HG03139 (cell line): ENCODE results near the gene PELI2.

Source experiments
- ATAC-seq: cut with Tn5 transposase; IDR thresholded peaks from one replicate; pipeline ENCODE4 v1.9.1; 2021; ENCODE audit not compliant: unreplicated experiment

PELI2 gene

GRCh38 chr14:56119201-56119981, 1.2 kb downstream of the PELI2 start:
- no peak for ATAC-seq

GRCh38 chr14:56120091-56120691, 2.0 kb downstream of the PELI2 start:
- no peak for ATAC-seq

DNA sequence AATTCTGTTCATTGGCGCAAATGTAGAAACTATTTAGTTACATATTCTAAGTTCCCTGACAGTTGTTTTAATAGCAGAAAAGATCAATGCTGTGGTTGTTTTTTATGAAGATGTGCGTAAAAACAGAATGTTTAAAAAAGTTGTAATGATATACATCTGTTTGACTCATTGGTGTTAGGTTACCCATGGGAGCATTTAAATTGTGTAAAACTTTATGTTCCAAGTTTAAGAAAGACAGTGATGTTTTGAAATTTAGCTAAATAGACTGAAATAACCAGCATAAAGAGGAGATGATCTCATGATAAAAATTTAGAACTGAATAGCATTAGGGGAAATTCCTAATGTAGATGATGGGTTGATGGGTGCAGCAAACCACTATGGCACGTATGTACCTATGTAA, 3.6 kb downstream of the PELI2 start:
- ATAC-seq = no peak

GRCh38 chr14:56122301-56122700, 4.1 kb downstream of the PELI2 start:
- ATAC-seq = no peak

DNA sequence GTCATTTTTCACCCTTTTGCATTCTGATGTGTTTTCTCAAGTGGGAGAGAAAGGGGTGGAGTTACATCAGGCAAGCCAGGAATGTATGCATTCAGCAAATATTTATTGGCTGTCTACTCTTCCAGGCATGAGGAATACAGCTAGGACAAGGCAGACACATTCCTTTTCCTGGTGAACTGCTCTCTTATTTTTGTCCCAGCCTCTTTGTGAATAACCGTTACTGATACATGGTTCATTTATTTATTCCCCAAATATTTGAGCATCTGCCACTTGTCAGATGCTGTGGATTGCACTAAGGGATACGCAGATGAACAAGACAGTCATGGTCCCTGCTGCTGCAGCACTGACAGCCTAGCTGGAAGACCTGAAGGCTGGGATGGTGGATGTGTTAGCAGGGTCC, 6.1 kb downstream of the PELI2 start:
- no peak for ATAC-seq

GRCh38 chr14:56125772-56126636, 7.8 kb downstream of the PELI2 start:
- ATAC-seq = no peak

DNA sequence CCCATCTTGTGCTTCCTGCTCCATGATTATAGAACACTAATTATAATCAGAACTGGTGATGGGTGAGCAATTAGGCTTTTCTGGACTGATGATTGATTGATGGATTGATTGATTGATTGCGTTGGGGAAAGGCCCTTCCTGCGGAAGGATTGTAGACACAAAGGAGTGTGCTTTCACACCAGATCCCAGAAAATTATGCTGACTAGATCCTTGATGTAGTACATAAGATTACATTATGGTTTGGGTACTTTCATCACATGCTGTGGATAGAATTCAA, 8.4 kb downstream of the PELI2 start:
- no peak for ATAC-seq

GRCh38 chr14:56127156-56127555, 8.9 kb downstream of the PELI2 start:
- no peak for ATAC-seq

GRCh38 chr14:56129092-56129491, 10.9 kb downstream of the PELI2 start:
- no peak for ATAC-seq

DNA sequence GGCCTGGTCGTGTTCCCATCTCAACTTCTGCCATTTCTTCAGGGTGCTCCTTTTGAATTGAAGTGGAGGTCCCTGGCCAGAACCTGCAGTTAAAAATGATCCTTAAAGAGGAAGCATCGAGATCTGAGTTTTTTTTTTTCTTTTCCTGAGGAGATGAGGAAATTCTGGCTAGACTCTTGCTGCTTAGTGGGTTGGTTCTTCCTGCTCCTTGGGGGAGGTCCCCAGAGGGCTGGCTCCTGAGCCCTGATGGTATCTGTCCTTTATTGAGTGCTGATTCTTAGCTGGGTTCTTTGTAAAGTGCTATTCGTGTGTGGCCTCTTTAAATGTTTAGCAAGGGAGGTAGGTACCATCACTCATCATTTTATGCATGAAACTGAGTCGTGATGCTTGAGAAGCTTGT, 11.7 kb downstream of the PELI2 start:
- no peak for ATAC-seq

DNA sequence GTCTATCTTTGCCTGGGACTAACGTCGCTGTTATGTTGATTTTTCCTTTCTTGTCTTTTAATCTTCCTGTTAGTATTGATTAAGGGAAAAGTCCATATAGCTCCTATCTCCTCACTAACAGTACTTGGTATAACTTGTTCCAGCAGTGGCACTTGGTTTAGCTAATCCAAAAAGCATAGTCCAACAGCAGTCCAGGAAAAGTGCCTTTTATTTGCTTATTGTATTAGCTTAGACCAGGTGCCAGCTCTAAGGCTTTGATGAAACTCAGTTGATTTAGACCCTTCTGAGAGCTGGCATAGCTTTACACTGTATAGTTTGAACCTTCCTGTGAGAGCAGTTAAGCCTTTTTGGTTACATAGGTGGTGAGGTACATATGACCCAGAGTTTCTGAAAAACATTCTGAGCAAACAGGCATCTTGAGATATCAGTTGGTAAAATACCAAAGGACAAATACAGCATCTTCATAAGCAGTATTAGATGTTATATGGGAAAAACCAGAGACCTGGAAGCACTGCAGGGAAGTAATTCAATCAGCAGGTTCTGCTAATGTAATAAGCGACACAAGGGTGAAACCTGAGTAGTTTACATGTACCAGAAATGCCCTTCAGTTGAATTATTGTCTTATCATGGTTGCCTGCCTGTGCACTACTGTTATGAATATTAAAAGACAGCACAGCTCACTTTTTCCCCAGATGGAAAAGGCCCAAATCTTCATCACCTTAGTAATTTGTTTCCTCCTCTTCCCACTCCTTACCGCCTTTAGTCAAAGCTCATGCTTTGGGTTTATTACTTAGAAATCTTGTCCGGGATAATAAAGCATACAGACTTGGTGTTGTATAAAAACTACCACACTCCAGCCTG, 13.0 kb downstream of the PELI2 start:
- no peak for ATAC-seq

DNA sequence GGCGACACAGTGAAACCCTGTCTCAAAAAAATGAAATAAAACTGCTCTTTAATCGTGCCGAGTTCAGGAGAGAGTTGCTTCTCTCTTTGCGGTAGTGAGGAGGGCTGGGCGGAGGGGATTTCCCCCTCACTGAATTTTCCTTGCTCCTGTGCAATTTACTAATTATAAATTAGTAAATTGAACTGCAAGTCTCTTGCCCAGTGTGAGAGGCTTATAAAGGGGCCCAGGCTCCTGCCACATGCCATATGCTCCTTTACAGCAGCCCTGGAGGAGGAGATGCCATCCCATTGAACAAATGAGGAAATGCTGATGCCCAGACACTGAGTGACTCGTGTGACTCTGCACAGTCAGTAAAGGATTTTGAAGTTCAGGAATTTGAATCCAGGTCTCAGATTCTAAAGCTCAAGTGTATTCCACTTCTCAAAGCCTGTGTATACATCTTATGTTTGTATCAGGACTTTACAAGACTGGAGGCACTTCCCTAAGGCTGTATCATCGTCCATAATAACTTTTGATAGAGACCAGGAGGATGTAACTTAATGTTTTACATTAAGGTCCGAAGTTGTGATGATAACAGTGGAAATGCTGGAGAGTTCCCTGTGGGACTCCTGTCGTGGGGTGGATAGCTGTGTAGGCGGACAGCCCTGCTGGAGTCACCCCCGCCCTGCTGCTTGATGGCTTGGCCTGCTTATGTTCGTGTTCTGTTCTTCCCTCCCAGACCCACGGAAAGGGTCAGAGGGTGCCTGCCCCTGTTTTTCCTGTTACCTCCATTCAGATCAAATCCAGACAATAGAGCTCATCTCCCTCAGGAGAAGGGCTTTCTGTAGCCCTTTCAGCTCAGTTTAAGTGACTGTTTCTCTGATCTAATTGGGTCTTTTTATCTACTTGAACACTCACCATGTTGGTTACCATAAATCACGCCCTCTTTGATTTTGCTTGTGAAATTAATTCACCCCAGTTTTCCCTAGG, 13.9 kb downstream of the PELI2 start:
- ATAC-seq = no peak

- no peak for ATAC-seq
These were observed 15.3 kb downstream of the PELI2 start for GRCh38 chr14:56133547-56133946.

GRCh38 chr14:56135001-56135400, 16.8 kb downstream of the PELI2 start:
- ATAC-seq = no peak

GRCh38 chr14:56135668-56136067, 17.5 kb downstream of the PELI2 start:
- ATAC-seq = no peak

DNA sequence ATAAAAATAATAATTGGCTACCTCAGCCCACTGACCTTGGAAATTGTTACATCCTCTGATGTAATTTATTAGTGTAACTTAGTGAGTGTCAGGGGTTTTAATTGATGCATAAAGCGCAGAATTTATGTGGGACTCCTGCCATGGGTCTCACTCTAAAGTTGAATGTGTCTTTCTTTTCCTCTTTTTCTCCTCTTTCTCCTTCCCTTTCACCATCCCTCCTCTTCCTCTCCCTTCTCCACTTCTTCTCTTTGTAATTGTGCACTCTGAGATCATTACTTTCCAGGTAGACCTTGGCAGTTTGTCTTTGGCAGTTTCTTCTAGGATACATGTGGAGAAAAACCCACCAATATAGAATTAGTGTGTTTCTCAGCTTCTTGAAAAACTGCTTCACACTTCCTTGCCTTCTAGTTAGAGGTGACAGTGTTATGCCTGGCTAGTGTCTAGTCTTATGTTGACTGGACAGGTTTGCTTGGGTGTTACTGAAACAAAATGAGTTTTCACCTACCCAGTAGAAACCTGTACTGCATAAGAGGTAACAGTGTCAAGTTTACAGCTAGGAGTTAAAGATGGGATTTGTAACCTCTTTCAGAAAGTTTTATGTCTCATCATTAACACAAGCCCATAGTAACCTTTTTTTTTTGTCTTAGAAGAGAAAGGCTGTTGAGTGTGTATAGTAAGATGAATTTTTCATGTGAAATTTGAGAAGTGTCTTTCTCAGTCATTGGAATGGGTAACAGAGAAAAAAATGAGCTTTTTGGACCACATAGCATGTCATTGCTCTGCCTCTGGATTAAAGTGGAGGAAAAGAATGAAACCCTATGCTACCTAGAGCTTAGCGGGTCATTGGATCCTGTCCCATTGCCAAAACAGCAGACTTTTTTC, 18.6 kb downstream of the PELI2 start:
- ATAC-seq = no peak

DNA sequence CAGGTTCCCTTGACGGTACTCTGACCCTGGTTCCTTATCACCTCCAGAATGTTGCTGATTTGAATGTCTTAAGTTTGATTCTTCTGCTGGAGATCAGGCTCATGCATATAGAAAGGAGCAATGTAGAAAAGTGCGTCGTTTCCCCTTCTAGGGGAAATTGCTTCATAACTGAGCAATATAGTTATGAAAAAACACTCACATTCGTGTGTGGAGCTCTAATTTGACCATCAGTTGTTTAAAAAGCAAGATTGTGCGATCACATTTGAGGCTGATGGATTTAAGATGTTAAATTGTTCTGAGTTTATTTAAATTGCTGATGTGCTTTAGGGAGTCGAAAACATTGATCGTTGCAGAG, 19.2 kb downstream of the PELI2 start:
- ATAC-seq = no peak

GRCh38 chr14:56137849-56138248, 19.6 kb downstream of the PELI2 start:
- no peak for ATAC-seq

GRCh38 chr14:56138928-56139327, 20.7 kb downstream of the PELI2 start:
- no peak for ATAC-seq
